KBM-7 (cell line): Measurements from ENCODE around the gene ANK3.

ENCODE experiments used
- DNase-seq: peaks from one replicate; pipeline ENCODE4 v3.0.0-alpha.2; 2015
- in situ Hi-C: fragments of 300-500 bp; cut with MboI; formaldehyde crosslinking; loops from 2 replicates; pipeline ENCODE4 v1.14.3; 2020; ENCODE audit warnings: low sequenced_read_pairs, low pct_unique_long_range_greater_than_20kb, mixed read lengths

The ANK3 gene

DNA sequence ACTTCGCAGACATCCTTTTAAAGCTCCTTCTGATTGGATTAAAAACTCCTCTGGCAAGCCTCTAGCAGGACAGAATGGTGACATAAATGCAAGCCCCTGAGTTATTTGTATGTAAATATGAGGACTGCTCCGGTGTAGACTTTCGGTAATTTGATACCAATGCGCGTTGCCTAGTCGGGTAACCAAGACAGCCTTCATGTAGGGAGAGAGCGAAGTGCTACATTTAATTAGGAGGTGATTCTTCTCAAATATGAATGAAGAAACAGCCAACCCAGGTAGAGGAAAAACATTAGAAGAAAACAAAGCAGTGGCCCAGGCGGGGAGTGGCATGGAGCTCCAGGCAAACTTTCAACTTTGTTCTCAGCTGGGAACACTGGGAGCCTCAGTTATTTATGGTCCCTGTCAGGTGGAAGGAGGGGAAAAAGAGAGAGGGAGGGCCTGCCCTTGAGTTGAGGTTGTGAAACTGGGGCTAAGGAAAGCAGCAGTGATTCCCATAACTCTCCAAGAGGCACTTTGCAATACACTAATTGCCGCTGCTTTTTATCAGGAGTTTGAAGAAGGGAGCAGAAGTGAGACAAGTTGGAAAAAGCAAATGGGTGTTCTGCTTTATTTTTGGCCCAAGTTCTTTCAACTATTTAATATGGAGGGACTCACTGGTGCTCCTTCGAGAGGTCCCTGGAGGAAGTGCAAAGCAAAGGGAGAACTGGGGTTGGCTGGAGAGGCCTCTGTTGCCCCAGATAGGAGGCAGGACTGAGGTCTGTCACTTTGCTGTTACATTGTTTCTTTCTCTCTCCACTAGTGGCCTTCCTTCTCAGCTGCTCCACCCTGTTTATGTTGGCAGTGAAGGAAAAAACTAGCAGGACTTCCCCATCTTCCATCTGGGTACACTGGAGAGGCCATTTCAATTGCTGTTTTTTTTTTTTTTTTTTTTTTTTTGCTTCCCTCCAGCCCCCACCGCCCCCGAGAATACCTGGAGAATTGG, 248.7 kb downstream of the ANK3 start:
- in situ Hi-C loops, result no loop called here
- no peak for DNase-seq

DNA sequence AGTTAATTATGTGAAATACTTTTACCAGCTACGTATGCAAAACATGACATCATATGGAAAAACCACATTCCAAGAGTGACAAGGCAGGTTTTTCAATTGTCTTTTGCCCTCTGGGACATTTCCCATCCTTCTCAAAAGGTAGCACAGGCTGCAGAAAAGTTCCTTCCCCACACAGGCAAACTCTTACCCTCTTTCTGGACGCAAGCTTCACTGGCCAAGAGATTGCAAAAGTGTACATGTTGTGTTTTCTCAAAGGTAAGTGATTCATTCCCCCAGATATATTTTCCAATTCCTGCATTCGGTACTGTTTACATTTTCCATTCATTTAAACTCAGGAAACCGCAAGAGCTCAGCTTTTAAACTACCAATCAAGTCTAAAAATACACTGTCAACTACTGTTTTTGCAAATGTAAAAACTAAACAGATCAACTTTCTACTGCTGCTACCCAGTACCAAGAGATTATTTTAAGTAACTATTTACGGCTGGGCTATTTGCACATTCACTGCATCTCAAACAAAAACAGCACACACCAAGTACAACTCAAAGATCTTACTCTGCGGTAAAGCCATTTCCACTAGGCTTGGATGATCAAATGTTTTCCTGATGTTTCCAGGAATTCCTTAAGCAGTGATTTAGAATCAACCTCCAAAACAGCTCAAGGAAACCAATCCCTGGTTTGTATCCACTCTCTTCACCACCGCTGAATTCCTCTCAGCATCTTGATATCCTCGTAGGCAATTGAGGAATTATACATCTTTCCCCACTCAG, 249.7 kb downstream of the ANK3 start:
- no peak for DNase-seq
- in situ Hi-C loops, result no loop called here

DNA sequence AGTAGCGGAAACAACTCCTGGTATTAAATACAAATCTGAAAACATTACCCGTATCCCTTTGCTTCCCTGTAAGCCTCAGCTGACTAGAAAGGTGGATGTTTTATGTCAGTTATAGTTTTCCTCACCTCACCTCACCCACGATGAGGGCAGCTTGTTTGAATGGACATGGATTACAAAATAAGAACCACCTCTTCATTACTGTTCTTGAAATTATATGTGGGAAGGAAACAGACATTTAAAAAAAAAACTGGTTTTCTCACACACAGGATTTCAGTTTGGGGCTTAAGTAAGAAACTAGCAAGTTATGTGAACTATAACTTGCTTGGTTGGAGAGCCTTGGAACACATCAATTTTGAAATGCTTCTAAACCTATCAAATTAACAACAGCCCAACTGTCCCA, 250.4 kb downstream of the ANK3 start:
- in situ Hi-C loops, result no loop called here
- DNase-seq, result no peak

DNA sequence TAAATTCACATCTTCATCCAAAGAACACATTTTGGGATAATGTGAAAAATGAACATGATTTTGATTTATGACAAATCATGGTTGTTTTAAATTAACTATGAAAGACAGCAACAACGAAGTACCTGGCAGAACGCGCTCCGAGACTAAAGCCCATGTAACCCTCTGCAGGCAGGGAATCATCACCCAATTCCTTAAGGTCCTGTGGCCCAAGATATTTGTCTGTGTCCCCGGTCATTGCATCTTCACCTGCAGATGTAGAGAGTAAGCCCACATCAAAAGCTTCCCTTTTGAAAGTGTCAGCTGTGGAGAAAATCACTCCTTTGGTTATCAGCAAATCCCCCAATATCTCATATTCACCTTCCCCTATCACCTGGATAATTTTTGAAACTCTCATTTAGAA, 250.8 kb downstream of the ANK3 start:
- DNase-seq, result no peak
- in situ Hi-C loops, result no loop called here

DNA sequence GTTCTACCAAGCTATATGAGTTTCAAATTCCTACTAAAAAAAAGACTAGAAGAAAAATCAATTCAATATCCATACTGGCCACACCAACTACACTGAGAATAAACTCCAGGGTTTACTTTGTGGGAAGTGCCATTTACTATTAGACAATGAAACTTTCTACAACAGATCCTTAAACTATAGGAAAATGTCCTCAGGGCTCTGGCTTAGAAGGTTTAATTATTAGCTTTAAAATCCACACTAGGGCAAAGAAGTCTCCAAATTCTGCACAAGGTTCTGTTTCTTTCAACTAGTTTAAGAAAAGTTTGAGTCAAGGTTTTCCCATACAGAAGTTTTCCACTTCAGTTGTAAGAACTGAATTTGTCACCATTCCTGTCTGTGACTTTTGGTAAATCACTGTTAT, 251.6 kb downstream of the ANK3 start:
- no peak for DNase-seq
- in situ Hi-C loops, result no loop called here

DNA sequence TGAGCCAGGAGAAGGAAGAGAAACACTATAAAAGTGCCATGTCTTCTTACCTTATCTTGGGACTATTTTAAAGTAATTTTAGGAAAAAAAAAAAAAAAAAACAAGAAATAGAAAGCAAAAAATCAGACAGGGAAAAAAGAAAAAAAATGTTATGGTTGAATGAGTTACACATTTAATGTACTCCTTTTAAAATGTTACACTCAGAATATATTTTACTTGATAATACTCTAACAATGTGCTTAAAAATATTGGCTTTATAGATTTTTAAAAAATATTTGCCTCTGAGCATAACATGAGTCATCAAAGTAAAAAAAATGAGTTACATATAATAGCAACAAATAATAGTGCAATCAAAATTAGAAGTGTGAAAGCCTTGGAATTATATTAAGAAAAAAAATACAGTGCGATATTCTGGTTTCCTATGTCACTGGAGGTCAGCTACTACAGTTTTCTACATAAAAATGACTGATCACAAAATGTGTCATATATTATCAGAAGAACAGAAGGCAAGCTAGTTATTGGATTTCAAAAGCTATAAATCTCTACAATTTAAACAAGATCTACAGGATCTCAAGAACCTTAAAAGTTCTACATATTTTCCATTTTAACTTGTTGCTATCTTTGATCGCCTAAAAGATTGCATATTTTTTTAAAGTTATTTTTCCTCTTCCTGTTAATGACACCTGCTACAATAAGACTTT, 252.2 kb downstream of the ANK3 start:
- in situ Hi-C loops, result no loop called here
- DNase-seq, result no peak

DNA sequence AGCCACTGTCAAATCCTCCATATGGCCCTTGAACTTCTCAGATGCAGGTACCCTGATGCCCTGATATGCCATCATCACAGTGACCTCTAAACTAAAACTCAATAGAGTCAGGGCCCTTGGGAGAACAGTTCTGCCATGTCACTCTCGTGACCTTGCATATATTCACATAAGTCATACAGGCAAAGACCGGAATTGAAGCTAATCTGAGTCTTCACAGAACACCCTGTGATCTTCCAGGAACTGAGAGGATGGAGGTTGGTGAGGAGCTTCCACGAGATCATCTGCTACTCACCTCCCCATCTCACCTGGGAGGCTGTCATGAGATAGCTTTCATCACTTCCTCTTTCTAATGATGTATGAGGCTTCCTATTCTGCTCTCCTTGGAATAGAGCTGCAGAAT, 254.7 kb downstream of the ANK3 start:
- no peak for DNase-seq
- in situ Hi-C loops, result no loop called here

DNA sequence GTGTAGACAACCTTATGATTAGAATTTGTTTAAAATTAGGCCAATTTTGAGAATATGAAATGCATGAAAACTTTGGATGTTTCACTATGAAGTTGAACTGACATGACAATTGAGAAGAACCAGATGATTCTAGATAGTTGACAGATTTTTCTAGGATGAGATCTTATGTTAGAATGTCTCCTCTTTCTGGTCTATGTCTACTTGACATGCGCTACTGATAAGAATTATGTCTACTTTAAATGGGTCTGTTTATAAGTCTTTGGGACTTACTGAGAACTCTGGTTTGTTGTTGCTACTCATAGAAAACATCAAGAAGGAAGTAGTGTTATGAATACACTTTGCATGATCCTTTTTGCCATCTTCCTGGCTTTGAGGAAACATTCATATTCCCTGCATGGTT, 255.1 kb downstream of the ANK3 start:
- no peak for DNase-seq
- in situ Hi-C loops, result no loop called here

DNA sequence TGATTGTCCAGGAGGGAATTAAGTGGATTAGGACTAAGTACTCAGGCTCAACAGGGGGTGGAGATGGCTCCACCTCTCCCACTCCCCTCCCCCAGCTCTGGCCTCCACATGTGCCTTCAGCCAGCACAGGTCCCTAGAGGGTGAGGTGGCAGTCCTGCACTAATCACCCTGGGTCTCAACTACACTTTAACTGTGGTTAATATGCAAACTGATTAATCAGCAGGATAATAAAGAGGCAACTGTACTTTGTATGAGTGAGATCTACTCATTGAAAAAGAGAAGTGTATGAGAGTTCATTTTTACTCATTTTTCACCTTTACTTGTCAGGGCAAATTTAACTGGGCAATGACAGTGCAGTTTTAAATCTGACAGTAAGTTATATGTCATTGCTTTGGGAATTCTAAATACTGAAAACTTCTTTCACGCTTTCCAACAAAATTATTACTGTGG, 259.5 kb downstream of the ANK3 start:
- no peak for DNase-seq
- in situ Hi-C loops, result no loop called here

DNA sequence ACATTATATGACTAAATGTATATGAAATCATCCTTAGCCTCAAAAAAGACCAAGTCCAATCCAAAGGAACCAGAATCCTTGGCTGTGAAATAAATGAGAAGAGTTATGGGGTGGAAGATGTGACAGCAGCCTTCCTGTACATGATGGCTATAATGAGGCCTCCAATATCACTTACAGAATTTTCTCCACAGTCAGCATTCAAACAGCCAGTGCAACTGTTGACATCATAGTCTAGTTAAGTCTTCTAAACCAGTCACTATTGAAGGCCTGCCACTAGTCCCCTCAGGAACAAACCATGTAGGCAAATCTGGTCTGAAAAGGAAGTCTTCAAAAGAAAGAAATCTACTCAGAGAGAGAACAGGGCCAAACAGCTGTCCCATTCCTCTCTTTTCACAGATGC, 263.8 kb downstream of the ANK3 start:
- in situ Hi-C loops, result no loop called here
- no peak for DNase-seq

DNA sequence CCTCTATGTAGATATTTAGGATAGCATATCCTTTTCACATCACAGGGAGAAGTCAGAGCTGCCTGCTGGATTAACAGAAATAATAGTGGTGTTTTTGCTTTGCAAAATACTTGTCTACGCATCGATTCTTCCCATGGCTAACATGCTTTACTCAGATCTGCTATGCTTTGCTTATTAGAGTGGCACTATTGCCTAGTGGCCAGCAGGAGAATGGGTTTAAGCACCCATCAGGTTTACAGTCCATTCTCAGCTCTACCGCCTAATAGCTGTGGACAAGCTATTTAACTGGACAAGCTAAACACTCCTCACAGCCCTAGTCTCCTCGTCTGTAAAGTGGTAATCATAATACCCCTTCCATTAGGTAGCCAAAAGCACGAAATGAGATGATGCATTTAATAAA, 265.1 kb downstream of the ANK3 start:
- no peak for DNase-seq
- in situ Hi-C loops, result no loop called here

DNA sequence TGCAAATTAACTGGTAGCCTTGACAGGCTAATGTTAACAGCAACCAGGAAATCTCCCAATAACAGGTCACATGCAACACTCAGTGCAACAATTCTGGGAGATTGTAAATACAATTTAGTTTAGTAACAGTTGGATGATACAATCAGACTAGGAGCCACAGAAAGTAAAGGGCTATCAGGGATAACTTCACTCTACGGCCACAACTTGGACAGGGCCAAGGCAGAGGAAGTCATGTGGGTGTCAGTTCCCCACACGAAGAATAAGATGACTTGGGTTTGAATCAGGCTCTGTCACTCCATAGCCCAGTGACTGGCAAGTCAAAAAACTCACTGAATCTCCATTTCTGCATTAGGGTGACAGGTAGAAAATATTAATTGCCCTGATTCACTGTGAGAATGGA, 266.0 kb downstream of the ANK3 start:
- no peak for DNase-seq
- in situ Hi-C loops, result no loop called here

DNA sequence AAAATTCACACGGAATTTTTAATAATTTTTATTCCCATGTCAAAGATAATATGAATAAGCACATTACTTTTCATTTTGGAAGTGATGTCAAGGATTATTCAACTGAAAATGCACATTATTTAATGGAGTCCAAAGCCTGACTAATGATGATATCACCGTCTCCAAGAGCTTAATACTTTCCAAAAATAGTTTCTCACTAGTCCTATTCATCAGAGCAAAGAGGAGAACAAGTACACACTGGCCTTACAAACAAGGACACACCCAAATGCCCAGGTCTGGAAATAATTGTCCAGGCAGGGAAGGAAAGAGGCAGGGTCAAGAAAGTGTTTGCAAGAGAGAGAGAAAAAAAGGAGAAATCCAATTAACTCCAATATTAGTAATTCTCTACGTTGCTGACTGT, 266.5 kb downstream of the ANK3 start:
- DNase-seq, result no peak
- in situ Hi-C loops, result no loop called here

DNA sequence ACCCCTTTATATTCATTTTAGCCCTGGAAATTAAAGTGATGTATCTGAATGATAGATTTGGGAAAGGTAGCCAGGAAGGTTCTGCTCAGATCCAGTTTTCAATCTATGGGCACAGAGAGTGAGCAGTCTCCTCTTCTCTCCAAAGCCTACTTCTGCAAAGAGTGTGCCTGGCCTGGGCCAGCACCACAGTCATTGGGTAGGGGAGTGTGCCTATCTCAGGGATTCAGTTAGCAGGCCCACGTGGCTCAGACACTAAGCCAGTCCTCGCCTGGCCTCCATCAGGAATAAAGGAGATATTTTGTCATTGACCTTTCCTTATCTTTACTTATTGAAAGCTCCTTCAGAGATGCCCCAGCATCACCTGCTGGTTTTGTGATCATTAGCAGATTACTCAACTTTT, 267.5 kb downstream of the ANK3 start:
- in situ Hi-C loops, result no loop called here
- no peak for DNase-seq

DNA sequence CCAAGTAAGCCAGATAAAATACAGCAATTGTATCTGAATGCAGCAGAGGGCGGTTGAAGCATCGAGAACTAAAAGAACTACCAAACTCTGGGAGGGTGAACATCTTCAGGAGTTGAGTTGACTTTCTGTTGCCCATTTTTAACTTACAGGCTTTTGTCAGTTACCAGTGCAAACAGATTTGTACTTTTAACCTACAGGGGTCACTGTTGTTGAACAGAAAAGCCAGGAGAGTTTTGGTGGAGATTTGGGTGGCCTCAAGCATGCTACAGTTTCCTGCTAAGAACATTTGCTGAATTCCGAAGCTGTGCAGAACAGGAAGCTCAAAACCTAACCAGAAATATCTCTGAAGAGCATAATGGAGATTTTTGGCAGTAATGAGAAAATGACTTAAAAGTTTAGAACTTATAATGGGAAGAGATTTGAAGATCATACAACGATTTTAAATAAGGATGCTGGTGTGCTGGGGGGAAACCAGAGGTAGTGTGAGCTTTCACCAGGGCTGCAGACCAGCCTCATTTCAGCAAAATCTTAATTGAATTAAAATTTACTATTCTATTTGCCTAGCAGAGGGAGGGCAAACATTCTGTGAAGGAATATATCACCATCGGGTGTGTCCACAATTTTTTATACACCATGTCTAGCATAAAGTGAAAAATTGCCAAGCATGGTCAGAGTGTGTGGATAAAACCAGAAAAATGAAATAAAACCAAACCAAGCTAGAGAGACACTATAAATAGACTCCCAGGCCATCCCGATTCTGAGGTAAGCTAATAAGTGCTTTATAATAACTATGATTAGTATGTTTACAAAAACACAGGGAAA, 274.7 kb downstream of the ANK3 start:
- in situ Hi-C loops, result no loop called here
- peak; percentile 71 for DNase-seq

DNA sequence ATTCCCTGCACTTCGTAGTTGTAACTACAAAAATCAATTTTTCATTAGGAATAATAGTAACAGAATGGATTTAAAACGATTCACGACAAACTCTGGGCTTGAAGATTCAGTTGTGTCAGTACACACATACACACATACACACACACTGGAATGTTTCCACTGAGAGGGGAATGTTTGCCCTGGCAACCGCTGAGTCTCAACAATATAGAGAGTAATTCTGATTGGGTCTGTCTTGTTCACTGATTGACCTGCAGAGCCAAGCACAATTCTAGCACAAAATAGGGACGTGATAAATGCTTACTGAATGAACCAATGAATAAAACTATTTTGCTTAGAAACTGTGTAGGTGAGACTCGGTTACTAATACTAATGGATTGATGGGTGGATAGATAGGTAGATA, 278.9 kb downstream of the ANK3 start:
- in situ Hi-C loops, result no loop called here
- no peak for DNase-seq

DNA sequence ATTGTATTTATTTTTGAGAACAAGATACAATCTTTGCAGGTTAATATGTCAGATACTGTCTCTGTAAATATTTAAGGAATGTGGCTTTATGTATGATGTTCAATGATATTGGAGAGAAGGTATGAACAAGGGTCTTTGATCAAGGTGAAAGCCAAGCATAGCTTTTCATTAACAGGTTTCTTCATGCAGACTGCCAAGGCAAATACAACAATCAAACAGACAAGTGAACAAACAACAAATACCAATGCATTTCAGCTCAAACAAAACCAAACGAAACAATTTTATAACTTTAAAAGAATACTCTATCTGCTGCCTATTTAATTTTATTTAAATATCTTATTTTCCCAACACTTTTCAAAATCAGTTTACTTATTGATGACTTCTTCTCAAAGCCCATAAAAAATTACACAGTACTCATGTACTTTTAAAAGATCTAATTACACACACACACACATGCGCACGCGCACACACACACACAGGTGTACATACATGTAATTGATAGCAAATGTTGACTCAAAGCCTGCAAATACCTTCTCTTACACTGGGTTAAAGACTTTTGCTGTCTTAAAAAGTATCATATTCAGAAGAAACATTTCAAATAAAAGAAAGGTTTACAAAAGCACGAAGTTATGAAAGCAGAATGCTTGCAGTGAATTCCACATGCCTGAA, 282.2 kb downstream of the ANK3 start:
- in situ Hi-C loops, result no loop called here
- no peak for DNase-seq

DNA sequence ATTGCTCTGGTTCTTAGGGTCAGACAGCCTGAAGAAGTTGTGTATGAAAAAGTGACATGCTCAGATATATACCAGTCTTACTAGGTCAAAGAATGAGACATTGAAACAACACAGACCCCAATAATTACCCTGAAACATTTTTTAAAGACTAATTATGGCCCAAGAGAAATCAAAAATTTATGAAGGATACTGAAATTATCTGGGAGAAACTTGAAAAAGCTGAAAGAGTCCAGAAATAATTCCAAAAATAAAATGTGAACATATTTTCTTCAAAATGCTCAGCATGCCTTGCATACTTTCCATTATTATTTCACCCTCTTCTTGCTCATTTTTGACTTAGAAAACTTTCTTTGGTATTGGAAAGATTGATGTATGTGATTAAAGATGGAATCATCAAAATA, 284.4 kb downstream of the ANK3 start:
- DNase-seq, result no peak
- in situ Hi-C loops, result no loop called here

DNA sequence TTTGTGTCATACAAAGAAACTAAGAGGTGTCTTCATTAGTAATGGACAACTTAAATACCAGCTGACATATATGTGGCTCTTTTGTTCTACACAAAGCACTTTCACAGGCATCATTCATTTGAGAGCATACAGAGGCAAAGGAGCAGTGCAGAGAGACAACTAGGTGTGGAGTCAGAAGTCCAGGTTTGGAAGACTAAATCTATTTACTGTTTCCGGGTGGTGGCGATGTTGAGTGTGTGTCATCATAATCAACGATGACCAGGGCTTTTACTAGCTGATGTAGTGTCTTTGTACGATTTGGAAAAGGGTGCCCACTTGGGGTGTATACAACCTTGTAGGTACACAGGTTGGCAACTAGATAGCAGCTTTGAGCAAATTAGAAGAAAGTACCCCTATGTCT, 287.9 kb downstream of the ANK3 start:
- in situ Hi-C loops, result no loop called here
- no peak for DNase-seq
